Measurements from ENCODE around the gene SOWAHA. TPM values are rescaled to one million over a fixed set of nuclear protein-coding genes. Genes with fewer than 3 reads are reported as not detected.
"Not testable (repeated sequence)": the region's sequence is repeated elsewhere in the genome, so short reads cannot be mapped to it uniquely, and the experiment has no call there.

Gene SOWAHA
- total RNA-seq, 1 donor from 2014 or later: 0.06 TPM

DNA sequence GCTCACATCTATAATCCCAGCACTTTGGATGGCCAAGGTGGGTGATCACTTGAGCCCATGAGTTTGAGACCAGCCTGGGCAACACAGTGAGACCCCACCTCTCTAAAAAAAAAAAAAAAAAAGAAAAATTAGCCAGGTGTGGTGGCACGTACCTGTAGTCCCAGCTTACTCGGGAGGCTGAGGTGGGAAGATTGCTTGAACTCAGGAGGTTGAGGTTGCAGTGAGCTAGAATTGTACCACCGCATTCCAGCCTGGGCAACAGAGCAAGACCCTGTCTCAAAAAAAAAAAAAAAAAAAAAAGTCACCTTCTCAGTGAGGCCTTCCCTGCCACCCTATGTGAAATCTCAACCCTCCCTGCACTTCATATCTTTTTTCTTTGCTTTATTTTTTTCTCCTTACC lies 22.1 kb upstream of the SOWAHA start:
- no peak overlapping the region for H3K4me3 ChIP-seq (ENCODE audit: low read depth, low read length)
- TF ChIP-seq, protein P1, sequence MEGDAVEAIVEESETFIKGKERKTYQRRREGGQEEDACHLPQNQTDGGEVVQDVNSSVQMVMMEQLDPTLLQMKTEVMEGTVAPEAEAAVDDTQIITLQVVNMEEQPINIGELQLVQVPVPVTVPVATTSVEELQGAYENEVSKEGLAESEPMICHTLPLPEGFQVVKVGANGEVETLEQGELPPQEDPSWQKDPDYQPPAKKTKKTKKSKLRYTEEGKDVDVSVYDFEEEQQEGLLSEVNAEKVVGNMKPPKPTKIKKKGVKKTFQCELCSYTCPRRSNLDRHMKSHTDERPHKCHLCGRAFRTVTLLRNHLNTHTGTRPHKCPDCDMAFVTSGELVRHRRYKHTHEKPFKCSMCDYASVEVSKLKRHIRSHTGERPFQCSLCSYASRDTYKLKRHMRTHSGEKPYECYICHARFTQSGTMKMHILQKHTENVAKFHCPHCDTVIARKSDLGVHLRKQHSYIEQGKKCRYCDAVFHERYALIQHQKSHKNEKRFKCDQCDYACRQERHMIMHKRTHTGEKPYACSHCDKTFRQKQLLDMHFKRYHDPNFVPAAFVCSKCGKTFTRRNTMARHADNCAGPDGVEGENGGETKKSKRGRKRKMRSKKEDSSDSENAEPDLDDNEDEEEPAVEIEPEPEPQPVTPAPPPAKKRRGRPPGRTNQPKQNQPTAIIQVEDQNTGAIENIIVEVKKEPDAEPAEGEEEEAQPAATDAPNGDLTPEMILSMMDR (conservative IDR thresholded peaks at IDR 0.05; ENCODE audit: low read depth, low read length): no peak
- no peak for DNase-seq (ENCODE audit: low read depth)

DNA sequence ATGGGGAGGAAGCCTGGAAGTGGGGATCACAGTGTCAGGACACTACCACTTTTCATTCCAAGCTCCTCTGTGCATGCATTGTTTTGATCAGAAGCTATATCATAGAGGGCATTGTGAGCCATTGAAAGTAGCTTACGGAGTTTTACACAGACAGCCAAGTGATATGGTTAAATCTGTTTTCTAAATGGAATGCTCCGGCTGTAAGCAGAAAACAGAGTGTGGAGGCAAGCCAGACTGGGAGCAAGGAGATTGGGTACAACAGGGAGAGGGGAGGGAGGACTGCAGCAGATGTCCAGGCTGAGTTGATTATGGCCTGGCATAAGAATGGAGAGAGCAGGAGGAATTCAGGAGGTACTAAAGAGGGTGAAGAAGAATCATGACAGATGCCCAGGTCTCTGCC lies 15.5 kb upstream of the SOWAHA start:
- TF ChIP-seq, protein P1 (conservative IDR thresholded peaks at IDR 0.05; ENCODE audit: low read depth, low read length): no peak
- H3K4me3 ChIP-seq (ENCODE audit: low read depth, low read length): no peak overlapping the region
- DNase-seq (ENCODE audit: low read depth): no peak

DNA sequence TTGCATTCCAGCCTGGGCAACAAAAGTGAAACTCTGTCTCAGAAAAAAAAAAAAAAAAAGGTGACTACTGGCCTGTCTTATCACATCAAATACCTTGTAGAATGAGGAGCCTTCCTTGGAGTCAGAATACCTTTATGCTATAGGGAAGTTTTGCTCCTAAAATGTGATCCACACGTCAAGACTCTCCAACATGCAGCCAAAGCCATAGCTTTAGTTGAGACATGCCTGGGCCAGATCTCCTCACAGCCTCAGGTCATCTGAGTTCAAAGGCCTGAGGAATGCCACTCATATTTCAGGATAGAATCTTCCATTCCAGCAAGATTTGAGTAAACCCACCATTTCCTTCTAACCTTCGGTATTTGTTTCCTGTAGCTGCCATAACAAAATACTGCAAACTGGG lies 13.7 kb upstream of the SOWAHA start:
- TF ChIP-seq, protein P1 (conservative IDR thresholded peaks at IDR 0.05; ENCODE audit: low read depth, low read length): no peak
- H3K4me3 ChIP-seq (ENCODE audit: low read depth, low read length): no peak overlapping the region
- DNase-seq (ENCODE audit: low read depth): no peak

DNA sequence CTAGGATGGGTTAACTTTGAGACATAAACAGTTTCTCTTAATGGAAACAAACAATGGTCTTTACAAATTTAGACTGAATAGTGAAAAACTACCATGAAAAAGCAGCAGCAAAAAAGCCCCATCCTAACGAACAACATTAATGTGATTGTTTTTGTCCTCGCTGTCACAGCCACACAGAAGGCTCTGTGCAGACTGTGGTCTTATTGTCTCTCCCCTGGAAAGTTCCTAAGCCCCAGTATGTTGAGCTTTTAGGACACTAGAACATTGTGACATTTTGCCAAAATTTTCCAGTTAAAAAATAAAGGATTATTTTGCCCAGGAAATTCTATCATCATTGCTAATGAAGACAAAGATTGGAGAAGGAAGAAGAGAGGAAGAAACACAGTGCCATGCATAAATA lies 12.6 kb upstream of the SOWAHA start:
- no peak for DNase-seq (ENCODE audit: low read depth)
- no peak overlapping the region for H3K4me3 ChIP-seq (ENCODE audit: low read depth, low read length)
- TF ChIP-seq, protein P1 (conservative IDR thresholded peaks at IDR 0.05; ENCODE audit: low read depth, low read length): no peak

DNA sequence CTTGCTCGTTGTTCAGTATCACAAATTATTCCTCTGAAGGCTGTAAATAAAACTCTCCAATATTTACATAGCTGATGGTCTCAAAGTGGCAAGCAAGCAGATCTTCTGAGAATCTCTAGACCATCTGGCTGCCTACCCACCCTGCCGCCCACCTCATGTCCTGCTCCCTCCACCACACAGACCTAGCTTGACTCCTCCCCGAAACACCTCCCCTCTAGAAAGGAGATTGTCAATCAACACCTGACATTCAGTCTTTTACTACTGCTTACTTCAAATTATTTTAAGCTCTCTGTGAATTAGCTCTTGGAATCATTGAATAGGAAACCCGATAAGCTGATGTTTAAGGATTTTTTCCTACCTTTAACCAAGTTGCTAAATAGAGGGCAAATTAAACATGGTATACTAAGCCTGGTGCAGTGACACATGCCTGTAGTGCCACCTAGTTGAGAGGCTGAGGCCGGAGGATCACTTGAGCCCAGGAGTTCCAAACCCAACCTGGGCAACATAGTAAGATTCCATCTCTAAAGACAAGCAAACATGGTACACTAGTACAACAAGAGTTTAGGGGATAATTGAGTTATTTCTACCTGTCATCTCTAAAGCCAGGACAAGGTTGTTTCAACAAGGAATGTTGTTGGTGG lies 10.9 kb upstream of the SOWAHA start:
- no peak for DNase-seq (ENCODE audit: low read depth)
- no peak overlapping the region for H3K4me3 ChIP-seq (ENCODE audit: low read depth, low read length)
- TF ChIP-seq, protein P1 (conservative IDR thresholded peaks at IDR 0.05; ENCODE audit: low read depth, low read length): peak; percentile 27

DNA sequence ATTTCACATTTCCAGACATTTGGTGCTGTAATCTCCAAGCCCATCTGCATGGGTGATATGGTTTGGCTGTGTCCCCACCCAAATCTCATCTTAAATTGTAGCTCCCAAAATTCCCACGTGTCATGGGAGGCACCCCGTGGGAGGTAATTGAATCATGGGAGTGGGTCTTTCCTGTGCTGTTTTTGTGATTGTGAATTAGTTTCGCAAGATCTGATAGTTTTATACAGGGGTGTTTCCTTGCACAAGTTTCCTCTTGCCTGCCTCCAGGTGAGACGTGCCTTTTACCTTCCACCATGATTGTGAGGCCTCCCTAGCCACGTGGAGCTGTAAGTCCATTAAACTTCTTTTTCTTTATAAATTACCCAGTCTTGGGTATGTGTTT lies 10.4 kb upstream of the SOWAHA start:
- H3K4me3 ChIP-seq (ENCODE audit: low read depth, low read length); DNase-seq (ENCODE audit: low read depth): not testable (repeated sequence)

DNA sequence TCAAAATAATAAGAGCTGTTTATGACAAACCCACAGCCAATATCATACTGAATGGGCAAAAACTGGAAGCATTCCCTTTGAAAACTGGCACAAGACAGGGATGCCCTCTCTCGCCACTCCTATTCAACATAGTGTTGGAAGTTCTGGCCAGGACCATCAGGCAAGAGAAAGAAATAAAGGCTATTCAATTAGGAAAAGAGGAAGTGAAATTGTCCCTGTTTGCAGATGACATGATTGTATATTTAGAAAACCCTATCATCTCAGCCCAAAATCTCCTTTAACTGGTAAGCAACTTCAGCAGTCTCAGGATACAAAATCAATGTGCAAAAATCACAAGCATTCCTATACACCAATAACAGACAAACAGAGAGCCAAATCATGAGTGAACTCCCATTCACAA lies 8.9 kb upstream of the SOWAHA start:
- not testable (repeated sequence) for DNase-seq (ENCODE audit: low read depth); H3K4me3 ChIP-seq (ENCODE audit: low read depth, low read length)

DNA sequence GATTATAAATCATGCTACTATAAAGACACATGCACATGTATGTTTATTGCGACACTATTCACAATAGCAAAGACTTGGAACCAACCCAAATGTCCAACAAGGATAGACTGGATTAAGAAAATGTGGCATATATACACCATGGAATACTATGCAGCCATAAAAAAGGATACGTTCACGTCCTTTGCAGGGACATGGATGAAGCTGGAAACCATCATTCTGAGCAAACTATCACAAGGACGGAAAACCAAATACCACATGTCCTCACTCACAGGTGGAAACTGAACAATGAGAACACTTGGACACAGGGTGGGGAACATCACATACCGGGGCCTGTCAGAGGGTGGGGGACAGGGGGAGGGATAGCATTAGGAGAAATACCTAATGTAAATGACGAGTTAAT lies 7.2 kb upstream of the SOWAHA start:
- H3K4me3 ChIP-seq (ENCODE audit: low read depth, low read length); DNase-seq (ENCODE audit: low read depth): not testable (repeated sequence)

DNA sequence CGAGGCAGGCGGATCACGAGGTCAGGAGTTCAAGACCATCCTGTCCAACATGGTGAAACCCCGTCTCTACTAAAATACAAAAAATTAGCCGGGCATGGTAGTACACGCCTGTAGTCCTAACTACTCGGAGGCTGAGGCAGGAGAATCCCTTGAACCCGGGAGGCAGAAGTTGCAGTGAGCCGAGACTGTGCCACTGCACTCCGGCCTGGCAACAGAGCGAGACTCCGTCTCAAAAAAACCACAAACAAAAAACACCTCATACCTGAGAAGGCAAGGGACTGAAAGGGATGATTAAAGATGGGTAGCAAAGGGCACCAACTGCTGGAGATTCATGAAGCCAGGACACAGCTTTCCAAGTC lies 6.3 kb upstream of the SOWAHA start:
- not testable (repeated sequence) for DNase-seq (ENCODE audit: low read depth)
- peak overlapping the region; percentile 18 for H3K4me3 ChIP-seq (ENCODE audit: low read depth, low read length)
